MCF 10A (cell line): ENCODE results near the gene NFIX. TPM values are rescaled to one million over a fixed set of nuclear protein-coding genes. Genes with fewer than 3 reads are reported as not detected.
A peak's percentile ranks its signal among the peaks of the same experiment; 100 is the strongest.

ENCODE experiments used
- BruUV-seq: library from RNA; stranded (reverse); fragments of 400-500 nt; replicated peaks from 2 replicates; lab custom pipeline; 2021; lab: Mats Ljungman, UMichigan
- CTCF ChIA-PET: fragments of 300-600 bp; sonication (Branson Sonifier 250); formaldehyde crosslinking; extraction: SDS; loops from one replicate; lab custom pipeline; 2021; ENCODE audit warnings: antibody characterized with exemption, inconsistent platforms; lab: Yijun Ruan, JAX
- POLR2A ChIA-PET: fragments of 300-600, 350-650 bp; sonication (Branson Sonifier 250); formaldehyde crosslinking; extraction: SDS; loops from one replicate; lab custom pipeline; 2020; ENCODE audit warnings: antibody characterized with exemption, inconsistent platforms; lab: Yijun Ruan, JAX
- DNase-seq: peaks from one replicate; pipeline ENCODE4 v3.0.0-alpha.2; 2018; ENCODE audit not compliant: unreplicated experiment
- H3K27ac Mint-ChIP-seq: one replicate; pipeline ENCODE4 v1.8.0; 2022; ENCODE audit warnings: mild to moderate bottlenecking, low read depth, mixed read lengths; ENCODE audit not compliant: unreplicated experiment
- H3K27me3 Mint-ChIP-seq: one replicate; pipeline ENCODE4 v1.8.0; 2022; ENCODE audit warnings: mixed read lengths; ENCODE audit not compliant: insufficient read depth, unreplicated experiment
- H3K36me3 Mint-ChIP-seq: one replicate; pipeline ENCODE4 v1.8.0; 2022; ENCODE audit warnings: mild to moderate bottlenecking, moderate library complexity, mixed read lengths; ENCODE audit not compliant: insufficient read depth, unreplicated experiment
- H3K4me1 Mint-ChIP-seq: one replicate; pipeline ENCODE4 v1.8.0; 2022; ENCODE audit warnings: mixed read lengths; ENCODE audit not compliant: insufficient read depth, unreplicated experiment
- H3K4me3 Mint-ChIP-seq: one replicate; pipeline ENCODE4 v1.8.0; 2022; ENCODE audit warnings: mild to moderate bottlenecking, moderate library complexity, mixed read lengths; ENCODE audit not compliant: unreplicated experiment
- H3K9me3 Mint-ChIP-seq: one replicate; pipeline ENCODE4 v1.8.0; 2022; ENCODE audit warnings: mixed read lengths; ENCODE audit not compliant: unreplicated experiment
- CTCF ChIP-seq: fragments of 200-600 bp; IDR thresholded peaks from one replicate; pipeline ENCODE4 v1.8.0; 2022; ENCODE audit warnings: antibody characterized with exemption, mild to moderate bottlenecking; ENCODE audit not compliant: unreplicated experiment
- intact Hi-C: fragments of 100-400 bp; cut with micrococcal nuclease; formaldehyde crosslinking; loops from 2 replicates; pipeline ENCODE4 v1.14.1; 2022
- total RNA-seq: library from RNA; stranded (reverse); gene quantifications from 2 replicates; pipeline ENCODE4 v1.2.3, GENCODE V29; 2022

Gene NFIX
- total RNA-seq, 1 experiment from 2014 or later, result 27.2 TPM

GRCh38 chr19:13007292-13008045 is 12.2 kb downstream of the NFIX start:
- no peaks in the 10 kb centered on the region for H3K4me1 Mint-ChIP-seq
- TF ChIP-seq CTCF, result no peak
- no peak overlapping the region for H3K27ac Mint-ChIP-seq
- no peaks in the 10 kb centered on the region for H3K9me3 Mint-ChIP-seq
- CTCF ChIA-PET, result interaction anchor here (2.3 kb wide), 1 partner anchor 54 kb away, joined by 8 read pairs; no protein-coding TSS in a partner anchor
- H3K36me3 Mint-ChIP-seq, result peaks cover 11% of the 10 kb centered on the region
- POLR2A ChIA-PET, result interaction anchor here (0.7 kb wide), 1 partner anchor 48 kb away, joined by 3 read pairs; no protein-coding TSS in a partner anchor
- no peaks in the 10 kb centered on the region for H3K27me3 Mint-ChIP-seq
- no TSS peak for BruUV-seq
- no peak overlapping the region for H3K4me3 Mint-ChIP-seq
- no peak for DNase-seq
- intact Hi-C loops, result no loop called here

- CTCF ChIA-PET, result interaction anchor here (2.3 kb wide), 1 partner anchor 52 kb away, joined by 8 read pairs; no protein-coding TSS in a partner anchor
- peak; percentile 39 for DNase-seq
- Mint-ChIP-seq H3K27ac (no peak overlapping the region), H3K4me1 (peaks cover 4% of the 10 kb centered on the region), H3K36me3 (peaks cover 17% of the 10 kb centered on the region), H3K27me3 (no peaks in the 10 kb centered on the region), H3K9me3 (no peaks in the 10 kb centered on the region), H3K4me3 (no peak overlapping the region)
- no TSS peak for BruUV-seq
- intact Hi-C loops, result no loop called here
- no peak for TF ChIP-seq CTCF
- POLR2A ChIA-PET, result interaction anchor here (0.6 kb wide), 1 partner anchor 18 kb away, joined by 3 read pairs; no protein-coding TSS in a partner anchor
Measured at GRCh38 chr19:13008926-13009787, 13.9 kb downstream of the NFIX start.

GRCh38 chr19:13010038-13010991 is 15.0 kb downstream of the NFIX start:
- ChIA-PET POLR2A (no interaction called here), CTCF (interaction anchor here (0.6 to 1.4 kb wide), 3 partner anchors 13 to 83 kb away, joined by 3 read pairs; no protein-coding TSS in a partner anchor)
- no peak overlapping the region for H3K27ac Mint-ChIP-seq
- no peak overlapping the region for H3K4me3 Mint-ChIP-seq
- peaks cover 16% of the 10 kb centered on the region for H3K4me1 Mint-ChIP-seq
- no peaks in the 10 kb centered on the region for H3K27me3 Mint-ChIP-seq
- peaks cover 24% of the 10 kb centered on the region for H3K36me3 Mint-ChIP-seq
- DNase-seq, result no peak
- H3K9me3 Mint-ChIP-seq, result no peaks in the 10 kb centered on the region
- TF ChIP-seq CTCF, result no peak
- BruUV-seq, result no TSS peak
- intact Hi-C loops, result no loop called here
